B cell (primary cell): ENCODE data around the gene PIGQ.

Experiments
- EZH2 ChIP-seq: IDR thresholded peaks from 2 replicates; pipeline ENCODE4 v1.6.1; 2012; ENCODE audit warnings: borderline replicate concordance, low read depth, mild to moderate bottlenecking, moderate library complexity, low read length; ENCODE audit not compliant: insufficient read depth, poor library complexity, severe bottlenecking
- TF ChIP-seq, protein P1 (sequence below): fragments of 200-600 bp; IDR thresholded peaks from one replicate; pipeline ENCODE4 v1.8.0; 2022; ENCODE audit warnings: antibody characterized with exemption, mild to moderate bottlenecking

GRCh38 chr16:616733-617586 is 47.2 kb downstream of the PIGQ start:
- TF ChIP-seq, protein P1, sequence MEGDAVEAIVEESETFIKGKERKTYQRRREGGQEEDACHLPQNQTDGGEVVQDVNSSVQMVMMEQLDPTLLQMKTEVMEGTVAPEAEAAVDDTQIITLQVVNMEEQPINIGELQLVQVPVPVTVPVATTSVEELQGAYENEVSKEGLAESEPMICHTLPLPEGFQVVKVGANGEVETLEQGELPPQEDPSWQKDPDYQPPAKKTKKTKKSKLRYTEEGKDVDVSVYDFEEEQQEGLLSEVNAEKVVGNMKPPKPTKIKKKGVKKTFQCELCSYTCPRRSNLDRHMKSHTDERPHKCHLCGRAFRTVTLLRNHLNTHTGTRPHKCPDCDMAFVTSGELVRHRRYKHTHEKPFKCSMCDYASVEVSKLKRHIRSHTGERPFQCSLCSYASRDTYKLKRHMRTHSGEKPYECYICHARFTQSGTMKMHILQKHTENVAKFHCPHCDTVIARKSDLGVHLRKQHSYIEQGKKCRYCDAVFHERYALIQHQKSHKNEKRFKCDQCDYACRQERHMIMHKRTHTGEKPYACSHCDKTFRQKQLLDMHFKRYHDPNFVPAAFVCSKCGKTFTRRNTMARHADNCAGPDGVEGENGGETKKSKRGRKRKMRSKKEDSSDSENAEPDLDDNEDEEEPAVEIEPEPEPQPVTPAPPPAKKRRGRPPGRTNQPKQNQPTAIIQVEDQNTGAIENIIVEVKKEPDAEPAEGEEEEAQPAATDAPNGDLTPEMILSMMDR = no peak
- TF ChIP-seq EZH2 = no peak
